ENCODE measurements around the gene HOMER2.
"Not testable (repeated sequence)": the region's sequence is repeated elsewhere in the genome, so short reads cannot be mapped to it uniquely, and the experiment has no call there.

HOMER2 gene

DNA sequence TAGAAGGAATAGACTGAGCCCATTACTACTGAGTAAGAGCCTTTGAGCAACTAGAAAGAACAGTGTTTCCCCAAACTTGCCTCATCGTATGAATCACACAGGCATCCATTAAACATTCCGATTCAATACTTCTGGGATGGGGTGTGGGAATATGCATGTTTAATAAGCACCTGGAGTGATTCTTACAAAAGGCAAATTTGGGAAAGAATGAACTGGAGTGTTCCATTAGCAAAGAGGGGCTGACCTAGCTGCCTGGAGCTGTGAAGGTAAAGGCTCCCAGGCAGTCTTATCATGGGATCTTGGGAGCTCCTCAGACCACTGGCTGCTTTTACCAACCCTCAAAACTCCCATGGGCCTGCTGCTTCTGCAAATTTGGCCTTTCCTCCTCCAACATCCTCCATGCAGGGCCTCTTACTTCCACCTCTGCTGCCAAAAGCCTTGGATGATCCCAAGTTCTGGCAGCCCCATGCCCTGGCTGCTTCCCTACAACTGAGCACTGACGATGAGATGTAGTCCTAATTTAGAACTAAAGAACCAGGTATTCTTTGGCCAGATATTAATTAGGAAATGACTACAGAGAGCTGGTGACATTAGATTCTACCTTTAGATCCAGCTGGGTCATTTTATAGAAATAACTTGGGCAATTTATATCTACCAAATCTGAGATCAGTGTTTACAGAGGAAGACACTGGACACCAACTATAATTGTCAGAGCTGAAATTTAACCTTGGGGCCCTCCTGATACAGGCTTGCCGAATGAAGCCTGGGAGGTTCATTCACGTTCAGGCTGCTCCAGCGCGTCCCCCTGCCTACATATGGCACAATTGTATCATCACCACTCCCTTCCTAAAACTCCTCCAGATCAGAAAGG, 11.2 kb upstream of the HOMER2 start:
- DNase-seq: no peak

DNA sequence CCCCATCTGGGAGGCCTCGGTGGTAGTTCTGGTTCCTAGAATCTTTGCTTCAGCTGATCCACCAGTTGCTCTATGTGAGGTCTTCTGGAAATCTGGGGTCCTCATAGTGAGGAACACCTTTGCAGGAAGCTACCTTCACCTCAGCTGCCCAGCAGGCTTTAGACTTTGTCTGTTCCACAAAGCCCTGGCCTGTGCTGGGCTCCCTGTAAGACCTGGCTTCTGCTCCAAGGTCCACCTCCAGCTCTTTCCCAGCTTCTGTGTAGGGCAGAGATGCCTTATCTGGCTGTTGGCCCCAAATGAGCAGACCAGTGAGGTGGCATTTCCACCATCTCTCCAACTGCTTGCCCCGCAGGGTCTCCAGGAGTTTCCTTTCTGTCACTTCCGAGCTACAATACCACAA, 8.2 kb upstream of the HOMER2 start:
- DNase-seq: no peak

DNA sequence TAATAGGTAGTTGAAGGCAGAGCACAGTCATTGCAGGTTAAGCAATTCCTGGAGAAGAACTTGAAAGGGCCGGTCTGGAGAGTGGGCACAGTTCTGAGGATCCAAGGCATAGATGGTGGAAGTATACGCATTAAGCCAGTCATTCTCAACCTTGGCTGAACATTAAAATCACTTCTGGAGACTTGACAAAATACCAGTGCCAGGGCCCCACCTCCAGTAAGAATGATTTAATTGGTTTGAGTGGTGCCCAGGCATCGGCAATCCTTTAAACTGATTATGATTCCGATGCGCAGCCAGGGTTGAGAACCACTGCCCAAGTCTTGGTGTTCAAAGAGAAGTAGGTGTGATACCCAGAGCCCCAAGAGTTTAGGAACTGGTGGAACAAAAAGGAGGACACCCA, 6.9 kb upstream of the HOMER2 start:
- DNase-seq: no peak

DNA sequence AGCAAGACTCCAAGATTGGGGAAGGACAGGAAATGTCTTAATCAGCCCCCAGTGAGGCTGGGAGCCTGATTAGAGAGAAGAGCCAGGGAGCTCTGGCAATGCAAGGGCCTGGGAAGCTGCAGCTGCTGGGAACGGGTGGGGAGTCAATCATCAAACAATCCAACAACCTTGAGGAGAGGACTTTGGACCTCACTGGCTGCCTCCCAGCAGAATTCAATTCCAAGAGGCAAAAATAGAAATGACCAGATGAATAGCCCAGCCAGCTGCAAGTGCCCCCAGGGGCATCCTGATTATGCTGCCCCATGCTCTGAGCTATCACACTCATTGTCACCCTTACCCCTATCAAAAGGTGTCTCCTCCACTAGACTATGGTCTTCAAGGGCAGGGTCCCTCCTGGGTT, 6.1 kb upstream of the HOMER2 start:
- no peak for DNase-seq

DNA sequence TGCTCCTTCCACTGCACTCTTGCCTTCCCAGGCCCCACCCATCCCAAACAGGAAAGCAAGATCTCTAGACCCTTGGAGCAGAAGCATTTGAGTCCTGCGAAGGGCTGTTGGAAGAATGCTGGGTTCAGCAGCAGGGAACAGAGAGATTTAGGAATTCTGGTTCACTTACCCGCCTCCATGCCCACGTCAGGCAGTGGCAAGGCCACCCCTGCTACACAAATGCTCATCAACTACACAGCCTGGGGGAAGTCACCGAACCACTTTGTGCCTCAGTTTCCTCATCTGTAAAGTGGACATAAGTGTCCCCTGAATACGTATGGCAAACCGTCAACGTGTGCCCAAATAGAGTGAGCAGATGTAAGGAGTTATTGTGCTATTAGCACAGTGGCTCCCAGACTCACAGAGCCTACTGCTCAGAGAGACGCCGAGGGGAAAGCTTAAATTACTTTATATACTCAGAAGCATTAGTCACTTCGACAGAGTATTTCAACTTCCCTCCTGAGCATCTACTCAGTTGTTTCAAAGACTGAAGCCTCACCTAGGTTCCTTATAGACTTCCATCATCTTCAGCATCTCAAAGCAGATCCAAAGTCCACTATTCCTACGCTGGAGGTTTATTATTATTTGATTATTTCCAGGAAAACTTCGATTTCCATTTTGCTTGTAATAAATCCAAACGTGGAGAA, 905 bp downstream of the HOMER2 start:
- no peak for DNase-seq

DNA sequence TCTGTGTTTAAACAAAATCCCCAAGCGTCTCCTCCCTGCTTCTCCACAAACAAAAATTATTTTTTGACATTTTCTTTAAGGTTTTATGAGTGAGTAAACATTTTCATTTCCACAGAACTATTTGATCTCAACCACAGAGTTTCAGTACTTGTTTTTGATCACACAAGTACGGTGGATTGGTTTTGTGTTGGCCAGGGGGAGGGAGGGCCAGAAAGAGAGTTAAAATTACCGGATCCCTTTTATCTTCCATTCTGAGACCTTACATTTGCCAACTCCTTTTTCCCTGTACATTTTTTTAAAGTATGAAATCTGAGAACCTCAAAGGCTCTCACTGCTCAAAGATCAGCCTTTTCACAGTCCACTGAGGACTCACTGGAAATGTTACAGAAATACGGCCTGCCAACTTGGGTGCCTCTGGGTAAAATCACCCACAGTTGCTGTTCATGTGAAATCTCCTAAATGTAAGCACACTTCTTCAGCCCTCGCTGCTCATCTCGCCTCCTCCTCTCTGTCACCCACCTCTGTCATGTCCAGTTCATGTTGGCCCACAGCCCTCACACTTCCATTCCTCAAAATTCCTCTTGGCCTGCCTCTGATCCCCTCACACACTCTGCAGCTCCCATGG, 1.7 kb downstream of the HOMER2 start:
- no peak for DNase-seq

GRCh38 chr15:82950295-82950694, 2.2 kb downstream of the HOMER2 start:
- DNase-seq: no peak

GRCh38 chr15:82946155-82946701, 6.3 kb downstream of the HOMER2 start:
- no peak for DNase-seq

- DNase-seq: no peak
These were observed 7.2 kb downstream of the HOMER2 start for GRCh38 chr15:82945326-82945725.

GRCh38 chr15:82944821-82945220, 7.7 kb downstream of the HOMER2 start:
- DNase-seq: no peak

- no peak for DNase-seq
These were observed 8.5 kb downstream of the HOMER2 start for GRCh38 chr15:82944056-82944455.

DNA sequence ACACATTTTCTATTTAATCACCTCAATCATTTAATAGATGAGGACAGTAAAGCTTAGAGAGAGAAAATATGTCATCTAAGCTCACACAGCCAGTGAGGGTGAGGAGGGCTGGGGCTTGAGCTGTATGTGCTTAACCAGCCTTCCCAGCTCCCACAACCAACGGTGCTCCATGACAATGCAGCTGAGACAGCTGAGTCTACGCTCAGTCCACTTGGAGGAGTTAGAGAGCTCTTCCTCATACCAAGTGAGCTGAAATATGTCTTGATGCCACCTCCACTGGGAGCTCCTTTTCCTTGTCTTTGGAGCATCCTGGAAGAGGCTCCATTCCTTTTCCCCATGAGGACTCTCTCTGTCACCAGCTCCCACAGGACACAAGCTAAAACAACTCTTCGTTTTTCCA, 9.3 kb downstream of the HOMER2 start:
- DNase-seq: no peak

DNA sequence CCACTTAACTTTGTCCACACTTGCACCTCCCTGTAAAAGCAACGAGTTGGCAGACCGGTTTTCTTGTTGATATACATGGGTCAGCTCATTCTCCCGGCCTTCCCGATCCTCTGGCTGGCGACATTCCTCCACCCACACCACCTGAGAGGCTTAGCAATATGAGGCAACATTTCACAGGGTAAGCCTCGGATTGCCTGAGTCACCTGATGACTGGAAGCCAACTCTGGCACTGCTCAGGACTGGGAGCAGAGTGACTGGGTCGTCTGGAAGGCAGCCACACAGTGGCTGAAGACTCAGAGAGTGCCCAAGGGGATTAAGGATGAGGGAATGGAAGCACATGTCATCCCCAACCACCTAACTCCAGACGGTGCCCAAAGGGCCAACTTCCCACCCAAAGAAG, 9.8 kb downstream of the HOMER2 start:
- DNase-seq: no peak

DNA sequence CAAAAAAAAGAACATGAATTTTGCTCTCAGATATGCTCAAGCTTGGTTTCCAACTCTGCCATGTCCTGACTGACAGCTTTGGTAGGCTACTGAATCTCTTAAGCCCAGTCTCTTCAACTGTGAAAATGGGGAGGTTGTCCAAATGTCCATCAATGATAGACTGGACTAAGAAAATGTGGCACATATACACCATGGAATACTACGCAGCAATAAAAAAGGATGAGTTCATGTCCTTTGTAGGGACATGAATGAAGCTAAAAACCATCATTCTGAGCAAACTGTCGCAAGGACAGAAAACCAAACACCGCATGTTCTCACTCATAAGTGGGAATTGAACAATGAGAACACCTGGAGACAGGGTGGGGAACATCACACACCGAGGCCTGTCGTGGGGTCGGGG, 12.8 kb downstream of the HOMER2 start:
- not testable (repeated sequence) for DNase-seq

DNA sequence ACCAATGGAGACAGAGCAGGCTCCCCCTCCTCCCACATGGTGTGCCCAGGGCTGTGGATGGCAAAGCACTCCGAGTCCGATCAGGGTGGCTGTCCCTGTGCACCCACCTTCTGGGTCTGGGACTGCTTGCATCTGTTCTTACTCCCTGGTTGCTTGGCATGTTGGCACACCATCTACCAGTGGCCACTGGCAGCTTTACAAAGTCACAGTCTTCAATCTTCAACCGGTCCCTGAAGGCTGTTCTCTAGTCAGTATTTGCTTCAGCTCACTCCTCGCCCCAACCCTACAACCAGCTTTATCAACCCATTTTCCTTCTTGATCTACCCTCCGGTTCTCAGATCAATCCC, 14.8 kb downstream of the HOMER2 start:
- no peak for DNase-seq

DNA sequence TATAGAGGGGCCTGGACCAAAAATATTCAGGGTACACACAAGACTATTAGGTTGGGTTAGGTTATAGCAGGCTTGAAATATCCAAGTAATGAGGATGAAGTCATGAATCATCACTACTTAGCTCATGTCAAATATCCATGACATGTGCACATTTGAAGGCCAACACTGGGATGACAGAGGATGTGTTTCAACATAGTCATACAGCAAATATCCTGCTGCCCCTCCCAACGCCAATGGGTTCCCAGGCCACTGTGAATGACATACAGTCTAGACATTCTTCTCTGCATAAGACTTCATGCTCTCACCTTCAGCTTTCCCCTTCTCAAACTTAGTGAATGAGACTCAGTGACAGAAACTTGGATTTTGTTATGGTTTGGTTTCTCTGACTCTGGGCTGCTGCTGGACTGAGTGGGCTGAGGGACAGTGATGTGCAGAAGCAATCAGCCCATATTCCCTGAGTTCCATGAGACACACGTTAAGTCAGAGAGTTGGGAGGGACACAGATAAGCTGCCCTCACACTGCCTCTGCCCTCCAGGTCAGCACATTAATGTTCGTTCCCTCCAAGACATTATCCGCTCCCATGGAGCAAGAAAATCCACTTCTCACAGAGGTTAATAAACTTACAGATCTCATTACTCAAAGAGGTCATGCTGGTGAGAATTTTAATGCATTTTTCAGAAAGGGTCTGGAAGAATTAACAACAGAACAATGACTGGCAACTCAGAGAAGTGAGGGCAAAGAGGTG, 15.4 kb downstream of the HOMER2 start:
- no peak for DNase-seq

GRCh38 chr15:82935382-82935781, 17.1 kb downstream of the HOMER2 start:
- DNase-seq: no peak

DNA sequence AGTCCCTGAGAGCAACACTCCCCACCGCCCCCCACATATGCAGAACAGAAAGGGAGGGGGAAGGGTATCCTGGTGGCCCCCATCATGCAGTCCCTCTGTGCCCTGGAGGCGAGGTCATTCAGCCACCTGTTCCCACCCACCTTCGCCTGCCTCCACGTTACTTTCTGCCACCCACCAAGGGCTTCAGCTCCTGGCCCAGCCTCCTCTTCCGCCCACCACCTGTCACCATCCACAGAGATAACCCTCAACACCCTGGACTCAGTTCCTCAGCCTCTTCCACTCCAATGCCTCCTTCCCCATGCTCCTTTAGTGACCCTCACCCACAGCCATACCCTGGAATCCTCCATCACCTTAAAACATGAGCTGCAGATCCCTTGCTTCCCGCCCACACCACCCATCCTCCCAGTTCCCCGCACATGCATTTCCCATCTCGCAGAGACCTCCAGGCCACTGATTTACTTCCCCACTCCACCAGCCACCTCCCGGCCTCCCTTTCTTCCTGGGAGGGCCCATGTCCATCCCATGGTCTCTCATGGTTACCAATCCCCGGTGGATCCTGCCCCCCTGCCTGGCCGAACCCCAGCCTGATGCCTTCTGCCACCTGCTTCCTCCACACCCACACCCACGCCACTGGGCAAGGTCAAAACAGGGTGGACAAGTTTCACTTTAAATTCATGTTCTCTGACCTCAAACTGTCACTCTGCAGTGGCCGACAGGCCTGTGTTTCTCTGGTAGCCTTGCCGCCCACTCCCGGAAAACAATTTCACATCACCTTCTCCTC, 18.2 kb downstream of the HOMER2 start:
- no peak for DNase-seq

DNA sequence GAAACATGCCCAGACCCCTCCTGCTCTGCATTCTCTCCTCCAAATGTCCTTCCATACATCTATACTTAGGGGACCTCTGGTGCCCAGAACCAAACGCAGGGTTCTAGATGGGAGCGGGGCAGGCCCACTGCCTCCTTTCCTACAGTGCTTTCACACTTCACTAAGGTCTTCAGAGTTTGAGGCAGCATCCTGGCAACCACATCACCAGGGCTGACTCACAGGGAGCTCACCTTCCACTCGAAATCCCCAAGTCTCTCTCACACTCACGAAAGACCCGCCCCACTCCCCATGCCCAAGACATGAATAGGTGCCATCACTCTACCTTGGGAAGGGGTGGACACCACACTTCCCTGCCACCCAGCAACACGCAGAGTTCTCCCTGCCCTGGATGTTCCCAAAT, 18.9 kb downstream of the HOMER2 start:
- no peak for DNase-seq

DNA sequence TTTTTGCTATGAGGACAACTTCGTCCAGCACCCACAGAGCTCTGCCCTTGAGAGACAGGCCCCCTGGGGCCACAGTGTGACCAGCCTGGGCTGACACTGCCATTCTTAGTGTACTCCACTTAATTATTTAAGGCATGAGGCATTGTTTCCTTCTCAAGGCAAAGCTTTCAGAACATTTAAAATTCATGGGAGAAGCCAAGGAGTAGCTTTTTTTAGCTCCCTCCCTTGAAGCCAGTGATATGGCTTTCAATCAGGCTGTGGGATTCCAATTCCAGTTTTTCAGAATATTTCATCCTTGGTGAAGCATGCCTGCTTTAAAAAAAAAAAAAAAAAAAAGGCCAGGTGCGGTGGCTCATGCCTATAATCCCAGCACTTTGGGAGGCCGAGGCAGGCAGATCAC, 21.3 kb downstream of the HOMER2 start:
- no peak for DNase-seq

DNA sequence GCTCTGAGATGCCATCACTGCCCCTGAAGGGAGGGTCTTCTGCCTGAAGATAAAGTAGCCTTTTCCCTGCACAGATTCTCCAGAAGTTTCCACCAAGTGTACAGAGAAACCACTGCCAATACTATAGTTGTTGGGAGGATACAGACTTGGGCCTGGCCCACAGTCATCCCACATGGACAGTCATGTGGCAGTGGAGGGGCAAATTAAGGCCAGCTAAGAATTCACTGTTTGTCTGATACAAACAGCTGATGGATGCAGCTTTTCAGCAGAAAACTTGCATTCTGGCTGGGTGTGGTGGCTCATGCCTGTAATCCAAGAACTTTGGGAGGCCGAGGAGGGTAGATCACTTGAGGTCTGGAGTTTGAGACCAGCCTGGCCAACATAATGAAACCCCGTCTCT, 22.1 kb downstream of the HOMER2 start:
- DNase-seq: no peak

DNA sequence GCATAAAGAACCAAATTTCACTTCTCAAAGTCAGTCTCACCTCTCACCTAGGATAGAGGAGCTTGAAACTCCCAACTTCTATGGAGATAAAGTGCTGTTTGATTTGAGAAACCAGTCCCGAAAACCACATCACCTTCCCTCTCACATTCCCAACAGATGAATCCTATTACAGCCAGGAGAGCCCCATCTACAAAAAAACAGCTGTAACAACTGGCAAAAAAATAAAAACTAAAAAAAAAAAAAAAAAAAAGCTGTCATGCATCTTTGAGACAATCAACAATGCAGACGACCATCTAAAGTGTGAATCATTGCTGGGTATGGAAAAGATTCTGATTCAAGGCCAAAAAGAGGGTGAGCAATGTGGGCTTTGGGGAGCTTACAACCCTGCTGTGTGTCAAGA, 23.8 kb downstream of the HOMER2 start:
- no peak for DNase-seq
